Retina (tissue), 1 donor: ENCODE results near the gene RAC3.

Experiments used
- DNase-seq: peaks from one replicate; pipeline ENCODE4 v3.0.0-alpha.2; 2016

The RAC3 gene

DNA sequence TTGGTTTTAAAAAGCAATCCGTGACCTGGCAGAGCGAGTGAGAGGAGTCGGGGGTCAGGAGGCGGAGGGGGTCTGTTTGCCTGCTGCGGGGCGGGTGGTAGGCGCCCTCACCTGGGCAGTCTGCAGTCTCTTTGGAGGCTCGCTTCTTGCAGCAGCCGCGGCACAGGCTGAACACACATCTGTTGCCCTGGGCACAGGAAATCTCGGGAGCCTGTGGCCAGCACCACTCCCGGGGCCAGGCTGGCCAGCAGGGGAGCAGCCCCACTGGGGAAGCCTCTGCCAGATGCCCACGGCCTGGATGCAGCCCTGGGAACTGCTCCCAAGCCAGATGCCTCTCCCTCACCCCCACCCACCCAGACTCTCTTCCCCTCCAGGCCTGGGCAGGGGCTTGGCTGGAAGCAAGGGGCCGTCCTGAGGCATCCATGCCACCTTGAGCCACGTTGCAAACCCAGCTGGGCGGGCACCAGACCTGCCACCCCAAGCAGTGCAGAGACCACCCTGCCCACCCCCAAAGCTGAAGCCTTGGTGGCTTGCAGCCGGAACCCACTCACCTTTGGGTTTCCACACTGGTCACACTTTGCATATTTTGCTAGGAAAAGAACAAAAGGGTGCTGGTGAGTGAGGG is 26.9 kb downstream of the RAC3 start:
- DNase-seq = no peak

DNA sequence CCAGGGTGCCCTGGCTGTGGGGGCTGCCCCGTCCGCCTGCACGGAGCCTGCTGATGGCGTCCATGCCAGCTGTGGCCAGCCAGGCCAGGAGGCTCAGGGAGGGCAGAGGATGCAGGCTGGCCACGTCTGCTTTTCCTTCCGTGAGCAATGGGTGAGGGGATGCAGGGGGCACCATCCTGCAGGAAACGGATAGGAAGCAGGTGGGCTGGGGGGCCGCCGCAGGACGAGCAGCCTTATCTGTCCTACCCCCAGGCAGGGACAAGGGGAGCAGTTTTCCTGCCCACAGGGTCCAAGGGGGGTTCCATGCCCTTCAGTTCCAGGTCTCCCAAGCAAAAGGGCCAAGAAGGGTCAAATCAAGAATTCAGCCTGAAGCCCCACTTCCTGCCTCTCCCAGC is 27.4 kb downstream of the RAC3 start:
- DNase-seq = no peak

DNA sequence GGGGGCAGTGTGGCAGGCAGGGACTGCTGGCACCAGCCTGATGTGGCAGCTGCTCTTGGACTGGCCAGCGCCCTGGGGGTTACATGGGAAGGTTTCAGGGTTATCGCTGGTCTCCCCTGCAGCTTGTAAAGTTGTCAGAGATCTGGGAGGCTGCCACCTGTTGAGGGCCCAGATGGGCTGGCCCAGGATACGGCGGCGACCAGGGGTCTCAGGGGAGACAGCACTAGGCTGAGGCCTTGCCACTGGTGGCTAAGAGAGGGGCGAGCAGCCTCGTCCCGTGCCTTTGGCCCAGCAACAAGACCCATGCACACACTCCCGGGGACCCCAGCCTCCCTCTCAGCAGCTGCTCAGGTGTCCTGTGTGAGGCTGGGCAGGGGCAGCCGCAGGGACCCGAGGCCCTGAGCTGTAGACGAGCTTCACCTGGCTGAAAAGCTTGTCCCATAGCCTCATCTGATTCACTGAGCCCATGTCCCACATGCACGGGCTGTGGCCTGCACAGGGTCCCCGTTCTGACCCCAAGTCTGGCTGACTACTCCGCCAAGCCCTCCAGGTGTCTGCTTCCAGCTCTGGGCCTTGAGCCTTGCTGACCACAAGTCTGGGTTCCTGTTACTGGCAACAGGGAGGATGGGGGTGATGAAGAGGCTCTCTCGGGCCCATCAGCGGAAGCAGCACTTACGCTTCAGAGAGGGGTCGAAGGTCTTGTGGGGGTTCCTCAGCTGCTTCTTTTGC is 28.0 kb downstream of the RAC3 start:
- DNase-seq = no peak

DNA sequence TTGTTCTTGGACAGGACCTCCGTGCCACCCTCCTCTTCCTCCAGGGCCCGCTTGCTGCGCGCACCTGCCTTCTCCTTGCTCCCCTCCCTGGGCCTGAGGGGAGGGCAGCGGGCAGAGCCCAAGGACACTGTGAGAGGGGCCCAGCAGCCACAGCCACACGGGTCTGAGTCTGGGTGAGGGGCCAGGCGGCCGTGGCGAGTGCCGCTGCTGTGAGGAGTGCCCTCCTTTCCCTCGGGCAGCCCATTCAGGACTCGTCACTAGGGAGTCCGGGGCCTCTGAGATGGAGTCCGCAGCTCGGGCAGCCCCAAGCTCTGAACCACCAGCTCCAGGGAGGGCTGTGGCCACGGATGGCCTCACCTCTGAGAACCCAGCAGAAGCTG is 28.5 kb downstream of the RAC3 start:
- DNase-seq = no peak

DNA sequence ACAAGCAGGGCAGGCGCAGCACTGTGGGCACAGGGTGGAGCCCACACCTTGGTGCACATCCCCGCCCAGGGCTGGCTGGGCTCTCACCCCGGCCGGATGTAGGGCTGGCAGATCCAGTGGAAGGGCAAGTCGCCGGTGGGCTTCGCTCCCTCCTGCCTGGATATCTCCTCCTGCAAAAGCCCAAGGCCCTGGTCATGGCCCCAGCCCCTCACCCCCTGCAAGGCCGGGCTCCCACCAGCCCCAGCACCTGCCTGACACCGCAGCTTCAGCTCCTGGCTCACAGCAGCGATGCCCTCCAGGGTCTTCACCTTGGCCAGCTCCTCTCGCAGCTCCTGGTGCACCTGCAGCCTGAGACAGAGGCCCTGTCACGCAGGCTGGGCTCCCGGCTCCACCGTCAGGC is 29.1 kb downstream of the RAC3 start:
- DNase-seq = no peak

DNA sequence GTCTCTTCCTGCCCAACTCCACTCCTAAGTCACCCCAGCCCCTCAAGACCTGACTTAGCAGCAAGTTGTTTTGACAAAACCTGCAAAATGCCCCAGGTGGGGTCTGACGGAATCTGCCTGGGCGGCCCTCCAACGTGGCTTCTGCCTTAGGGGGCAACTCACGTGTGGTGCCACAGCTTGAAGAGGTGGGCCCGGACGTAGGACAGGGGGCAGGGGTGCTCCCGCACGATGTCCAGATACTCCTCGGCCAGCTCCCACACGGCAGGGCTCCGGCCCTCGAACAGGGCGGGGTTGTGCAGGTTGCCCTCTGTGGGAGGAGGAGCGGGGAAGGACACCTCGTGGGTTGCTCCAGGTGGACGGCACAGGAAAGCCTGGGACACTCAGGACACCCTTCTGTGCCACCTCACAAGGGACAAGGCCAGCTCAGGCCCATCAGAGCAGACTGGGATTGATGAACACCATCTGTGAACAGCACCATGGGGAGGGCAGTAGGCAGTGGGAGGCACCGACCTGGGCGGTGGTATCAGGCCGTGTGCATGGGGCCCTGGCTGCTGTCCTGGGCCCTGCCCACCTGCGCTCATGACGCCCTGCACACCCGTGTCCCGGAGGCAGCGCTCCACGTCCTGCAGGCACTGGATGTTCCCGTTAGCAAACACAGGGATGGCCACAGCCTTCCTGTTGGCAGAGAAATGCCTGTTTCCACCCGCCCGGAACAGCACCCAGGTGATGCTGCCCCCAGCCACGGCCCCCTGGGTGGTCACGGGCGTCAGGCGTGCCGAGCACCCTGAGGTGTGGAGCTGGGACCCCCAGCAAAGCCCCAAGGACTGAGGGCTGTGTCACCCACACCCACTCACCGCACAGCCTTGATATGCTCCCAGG is 29.8 kb downstream of the RAC3 start:
- no peak for DNase-seq

DNA sequence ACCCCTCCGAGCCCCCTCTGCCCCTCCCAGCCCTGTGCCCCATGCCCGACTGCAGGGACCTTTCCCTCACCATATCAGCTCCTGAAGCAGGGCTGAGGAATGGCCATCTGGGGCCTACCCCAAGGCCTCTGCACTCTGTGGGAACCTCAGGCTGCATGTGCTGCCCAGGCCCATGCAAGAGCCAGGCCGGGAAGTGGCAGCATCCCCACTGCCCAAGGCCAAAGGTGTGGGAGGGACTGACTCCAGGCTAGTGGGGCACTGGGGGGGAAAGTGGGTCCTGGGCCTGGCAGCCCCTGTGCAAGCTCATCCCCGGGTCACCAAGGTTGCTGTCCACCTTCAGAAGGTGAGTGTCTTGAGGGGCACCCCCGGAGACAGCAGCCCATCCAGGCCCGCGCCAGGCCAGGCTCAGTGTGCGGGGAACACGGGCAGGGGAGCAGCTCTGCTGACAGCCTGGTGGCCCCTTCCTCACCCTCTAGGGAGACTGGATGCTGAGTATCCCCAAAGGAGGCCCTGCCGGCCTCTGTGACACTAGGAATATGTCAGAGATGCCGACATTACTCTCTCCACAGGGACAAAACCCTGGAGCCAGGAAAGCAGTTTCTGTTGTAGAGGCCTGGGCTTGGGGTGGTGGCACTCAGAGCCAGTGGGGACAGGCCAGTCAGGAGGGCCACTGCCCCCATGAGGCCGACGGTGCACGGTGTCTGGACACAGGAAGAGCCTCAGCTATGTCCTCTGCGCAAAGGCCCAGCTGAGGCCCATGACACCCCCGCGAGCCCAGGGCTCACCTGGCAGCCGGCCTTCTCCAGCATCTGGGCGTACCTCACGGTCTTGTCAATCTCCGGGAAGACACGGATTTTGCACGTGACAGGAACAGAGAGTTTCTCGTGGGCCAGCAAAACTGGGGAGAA is 30.9 kb downstream of the RAC3 start:
- DNase-seq = no peak

DNA sequence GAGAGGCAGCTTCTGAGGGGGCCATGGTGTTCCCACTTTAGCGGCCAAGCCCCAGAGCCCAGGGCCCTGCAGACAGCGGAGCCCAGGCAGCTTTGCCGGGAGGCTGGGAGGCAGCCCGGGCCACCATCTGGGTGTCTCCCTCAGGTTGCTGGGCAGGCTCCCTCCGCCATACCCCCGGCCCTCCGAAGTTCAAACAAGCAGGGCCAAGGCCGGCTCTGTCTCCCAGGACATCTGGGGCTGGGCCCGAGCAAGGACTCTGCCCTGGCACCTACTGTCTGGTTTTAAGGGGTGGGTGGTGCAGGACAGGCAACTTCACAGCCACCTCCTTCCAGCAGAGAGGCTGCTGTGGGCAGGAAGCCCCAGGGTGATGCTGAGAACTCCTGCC is 31.5 kb downstream of the RAC3 start:
- no peak for DNase-seq

DNA sequence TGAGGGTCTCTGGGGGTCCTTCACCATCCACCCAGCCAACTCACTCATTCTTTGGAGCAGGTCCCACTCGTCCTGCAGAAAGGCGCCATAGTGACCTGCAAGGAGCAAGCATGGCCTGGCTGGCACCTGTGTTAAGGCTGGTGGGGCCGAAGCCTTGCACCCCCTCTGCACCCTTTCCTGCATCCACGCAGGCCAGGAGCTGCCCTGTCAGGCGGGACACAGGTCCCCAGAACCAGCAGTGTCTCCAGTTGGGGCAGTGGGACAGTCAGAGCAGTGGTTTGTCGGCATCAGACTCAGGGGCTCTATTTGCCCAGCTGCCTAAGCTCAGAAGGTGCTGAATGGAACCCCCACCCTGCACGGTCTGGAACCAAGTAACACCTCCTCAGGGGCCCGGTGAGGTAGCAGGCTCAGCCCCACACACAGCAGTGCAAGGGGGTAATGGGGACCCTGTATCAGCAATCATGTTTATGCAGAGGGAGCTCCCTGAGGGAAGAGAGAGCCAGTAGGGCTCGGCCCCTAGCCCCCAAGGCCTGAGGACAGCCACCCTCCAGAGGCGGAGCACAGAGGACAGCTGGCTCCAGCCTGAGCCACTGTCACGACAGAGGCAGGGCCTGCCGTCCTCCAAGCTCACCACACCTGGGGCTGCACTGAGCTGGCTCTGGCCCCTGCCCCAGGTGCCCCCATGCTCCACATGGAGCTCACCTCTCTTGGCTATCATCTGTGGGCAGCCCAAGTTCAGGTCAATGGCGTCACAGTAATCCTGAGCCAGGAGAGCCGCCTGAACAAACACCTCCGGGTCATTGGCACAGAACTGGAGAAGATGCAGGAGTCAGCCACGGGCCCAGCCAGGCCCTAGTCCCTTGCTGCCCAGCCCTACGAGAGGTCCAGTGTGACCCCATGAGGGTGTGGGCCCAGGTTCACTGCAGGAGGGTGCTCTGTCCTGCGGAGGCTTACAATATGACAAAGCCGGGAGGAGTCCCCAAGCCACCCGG is 32.2 kb downstream of the RAC3 start:
- DNase-seq = no peak

DNA sequence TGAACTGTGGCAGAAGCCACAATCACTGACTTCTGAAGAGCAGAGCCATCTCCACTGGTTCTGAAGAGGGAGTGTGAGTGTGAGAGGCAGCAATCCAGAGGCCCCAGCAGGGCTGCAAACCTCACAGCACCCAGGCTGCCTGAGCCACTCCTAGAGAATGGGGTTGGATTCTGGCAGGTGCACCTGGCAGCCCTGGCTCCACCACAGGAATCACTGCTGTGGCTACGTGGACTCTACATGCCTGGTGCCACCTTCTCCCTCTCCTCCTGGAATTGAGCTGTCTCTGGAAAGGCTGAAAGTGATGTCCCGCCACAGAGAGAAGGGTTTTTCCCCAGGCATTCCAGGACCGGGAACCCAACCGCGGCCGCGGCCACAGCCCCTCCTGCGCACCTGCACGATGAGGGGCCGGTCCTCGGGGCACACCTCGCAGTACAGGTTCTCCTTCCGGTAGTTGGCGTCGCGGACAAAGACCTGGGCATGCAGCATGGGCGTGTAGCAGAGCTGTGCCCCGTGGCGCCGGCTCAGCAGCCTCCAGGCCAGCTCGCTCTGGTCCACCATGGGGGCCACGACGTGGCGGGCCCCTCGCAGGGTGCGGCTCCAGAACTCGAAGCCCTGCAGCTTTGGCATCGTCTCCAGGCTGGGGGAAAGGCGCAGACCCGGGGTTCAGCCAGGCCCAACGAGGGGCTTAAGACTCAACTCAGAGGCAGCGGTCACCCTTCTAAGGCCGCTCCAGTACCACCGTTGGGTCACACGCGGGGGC is 33.1 kb downstream of the RAC3 start:
- DNase-seq = no peak

DNA sequence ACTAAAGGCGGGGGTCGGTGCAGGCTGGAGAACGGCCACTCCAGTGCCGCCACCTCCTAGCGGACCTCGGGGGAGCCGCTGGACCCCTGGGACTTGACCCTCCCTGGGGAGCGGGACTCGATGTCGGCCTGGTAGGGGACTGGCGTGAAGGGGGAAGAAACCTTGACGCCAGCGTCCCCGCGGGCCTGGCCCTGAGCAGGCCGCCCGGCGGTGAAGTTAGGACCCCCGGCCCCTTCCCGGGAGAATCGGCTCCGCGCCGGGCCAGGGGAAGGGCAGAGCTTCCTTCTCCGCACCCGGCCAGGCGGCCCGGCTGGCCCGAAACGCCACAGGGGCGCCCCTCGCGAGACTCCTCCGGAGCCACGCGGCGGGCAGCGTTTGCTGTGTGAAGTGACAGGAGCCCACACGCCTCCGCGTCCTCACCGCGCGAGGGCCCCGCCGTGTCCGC is 33.7 kb downstream of the RAC3 start:
- peak; percentile 44 for DNase-seq

DNA sequence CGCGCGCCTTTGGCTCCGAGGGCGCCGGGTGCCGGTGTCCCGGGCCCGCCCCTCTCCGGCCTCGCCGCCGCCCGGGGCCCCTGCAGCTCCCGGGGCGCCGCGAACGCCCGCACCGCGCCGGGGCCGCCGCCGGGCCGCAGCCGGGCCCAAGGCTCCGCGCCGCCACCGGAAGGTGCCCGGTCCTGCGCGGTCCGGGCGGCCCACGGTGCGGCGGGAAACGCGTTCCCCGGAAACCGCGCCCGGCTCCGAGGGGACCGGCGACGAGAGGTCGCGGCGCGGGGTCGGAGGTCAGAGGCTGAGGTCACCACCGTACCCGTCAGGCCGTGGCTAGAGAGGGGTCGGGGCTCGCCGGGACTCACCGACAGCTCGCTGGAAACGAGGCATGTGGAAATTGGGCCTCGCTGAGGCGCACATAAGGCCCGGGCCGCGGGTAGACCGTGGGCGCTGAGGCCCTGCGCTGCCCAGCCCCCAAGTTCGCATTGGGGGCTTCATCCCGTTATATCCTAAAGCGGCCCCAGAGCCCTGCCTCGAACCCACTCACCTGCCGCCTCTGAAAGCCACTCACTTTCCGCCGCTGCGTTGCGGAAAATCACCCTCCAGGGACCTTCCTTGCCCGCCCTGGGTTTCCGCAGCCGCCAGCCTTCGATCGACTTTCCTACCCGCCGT is 34.3 kb downstream of the RAC3 start, which contains the start of gene DUS1L:
DUS1L (minus strand) TSS at position 167 of the 666 bp plus-strand sequence. CDS start 745 bp downstream, outside the sequence.
- peak; percentile 72 for DNase-seq

DNA sequence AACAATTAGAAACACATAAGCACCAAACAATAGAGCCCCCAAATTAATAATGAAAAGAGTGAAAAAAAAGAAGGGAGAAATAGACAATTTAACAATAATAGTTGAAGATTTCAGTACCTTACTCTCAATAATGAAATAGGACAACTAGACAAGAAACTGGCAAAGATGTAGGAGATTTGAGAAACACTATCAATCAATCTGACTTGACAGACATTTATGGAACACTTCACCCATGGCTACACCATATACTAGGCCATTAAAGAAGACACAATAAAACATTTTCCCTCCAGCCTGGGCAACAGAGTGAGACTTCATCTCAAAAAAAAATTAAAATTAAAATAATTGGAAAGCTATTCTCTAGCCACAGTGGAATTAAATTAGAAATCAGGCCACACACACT is 39.1 kb downstream of the RAC3 start:
- no peak for DNase-seq

DNA sequence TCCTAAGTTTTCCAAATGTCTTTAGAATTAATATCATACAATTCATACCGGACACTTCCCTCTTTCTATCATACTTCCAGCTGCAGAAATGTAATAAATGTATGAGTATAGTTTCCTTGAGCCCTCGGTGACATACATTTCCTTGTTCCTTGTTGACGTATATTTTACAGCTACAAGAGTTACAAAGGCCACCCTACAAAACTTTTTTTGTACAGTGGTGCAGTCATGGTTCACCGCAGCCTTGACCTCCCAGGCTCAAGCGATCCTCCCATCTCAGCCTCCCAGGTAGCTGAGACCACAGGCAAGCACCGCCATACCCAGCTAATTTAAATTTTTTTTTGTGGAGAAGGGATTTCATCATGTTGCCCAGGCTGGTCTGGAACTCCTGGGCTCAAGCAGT is 41.3 kb downstream of the RAC3 start:
- no peak for DNase-seq

DNA sequence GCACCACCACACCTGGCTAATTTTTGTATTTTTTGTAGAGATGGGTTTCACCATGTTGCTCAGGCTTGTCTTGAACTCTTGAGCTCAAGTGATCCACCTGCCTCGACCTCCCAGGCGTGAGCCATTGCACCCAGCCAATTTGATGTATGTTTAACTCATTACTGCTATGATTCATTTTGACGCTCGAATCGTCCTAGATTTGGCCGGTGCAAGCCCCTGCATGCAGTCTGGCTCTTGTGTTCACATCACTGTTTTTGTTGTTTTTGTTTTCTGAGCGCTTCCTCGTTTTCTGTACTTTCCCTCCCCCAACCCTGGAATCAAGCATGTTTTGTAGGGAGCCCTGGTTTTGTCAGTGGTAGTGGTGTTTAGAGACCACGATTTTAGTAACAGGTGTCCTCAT is 42.0 kb downstream of the RAC3 start:
- no peak for DNase-seq

DNA sequence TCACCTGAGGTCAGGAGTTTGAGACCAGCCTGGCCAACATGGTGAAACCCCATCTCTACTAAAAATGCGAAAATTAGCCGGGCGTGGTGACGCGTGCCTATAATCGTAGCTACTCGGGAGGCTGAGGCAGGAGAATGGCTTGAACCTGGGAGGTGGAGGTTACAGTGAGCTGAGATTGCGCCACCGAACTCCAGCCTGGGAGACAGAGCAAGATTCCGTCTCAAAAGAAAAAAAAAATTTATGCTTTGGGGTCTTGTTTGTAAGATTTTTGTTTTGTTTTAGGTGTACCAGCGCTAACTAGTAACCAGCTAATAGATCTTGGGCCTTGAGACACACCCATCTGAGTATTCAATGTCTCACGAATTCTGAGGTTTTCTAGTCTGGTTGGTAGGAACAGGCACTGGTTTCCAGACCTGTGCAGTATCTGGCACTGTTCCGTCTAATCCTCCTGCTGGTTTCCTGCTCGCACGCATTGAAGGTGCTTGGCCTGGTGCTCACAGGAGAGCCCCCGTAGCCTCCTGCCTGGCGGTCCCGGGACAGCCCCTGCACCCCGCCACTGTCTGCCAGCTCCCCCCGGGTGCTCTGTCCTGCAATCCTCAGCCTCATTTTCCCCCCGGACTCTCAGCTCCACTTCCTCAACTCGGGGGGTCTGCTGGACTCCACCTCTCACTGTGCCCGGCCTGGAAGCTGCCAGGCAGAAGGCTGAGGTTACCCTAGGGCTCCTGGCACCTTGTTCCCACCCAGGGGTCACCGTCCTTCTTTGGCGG is 44.7 kb downstream of the RAC3 start:
- DNase-seq = no peak

DNA sequence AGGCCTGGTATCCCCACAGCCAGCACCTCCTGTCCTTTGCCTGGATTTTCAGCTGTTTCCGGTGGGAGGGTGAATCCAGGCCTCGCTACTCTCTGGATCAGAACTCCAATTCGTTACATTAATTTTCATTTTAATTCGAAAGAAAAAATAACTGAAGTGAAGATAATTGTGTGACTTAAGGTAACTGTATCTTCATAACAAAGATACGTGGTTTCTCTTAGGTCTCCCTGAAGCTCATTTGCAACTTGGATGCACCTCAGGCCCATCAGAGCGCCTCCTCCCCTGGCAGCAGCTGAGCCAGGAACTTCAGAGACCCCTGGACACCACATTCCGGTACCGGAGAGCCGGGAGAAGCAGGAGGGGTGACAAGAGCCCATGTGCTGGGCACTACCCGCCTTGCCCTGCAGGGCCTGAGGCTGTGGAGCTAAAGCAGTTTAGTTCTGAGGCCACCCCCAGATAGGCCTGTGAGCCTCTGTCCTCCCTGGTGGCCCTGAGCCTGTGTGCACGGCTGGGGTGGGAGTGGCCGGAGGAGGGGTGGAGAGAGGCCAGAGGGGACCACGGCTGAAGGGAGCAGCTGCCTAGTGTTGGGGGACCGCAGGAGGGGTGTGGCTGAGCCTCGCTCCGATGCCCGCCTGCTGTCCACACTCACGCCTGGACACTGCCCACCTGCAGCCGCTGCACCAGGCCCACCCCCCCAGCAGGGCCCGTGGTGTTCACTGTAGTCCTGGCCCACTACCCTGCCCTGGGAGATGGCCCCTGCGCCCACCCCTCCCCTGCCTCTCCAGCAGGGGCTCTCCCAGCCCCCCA is 45.5 kb downstream of the RAC3 start:
- DNase-seq = no peak

DNA sequence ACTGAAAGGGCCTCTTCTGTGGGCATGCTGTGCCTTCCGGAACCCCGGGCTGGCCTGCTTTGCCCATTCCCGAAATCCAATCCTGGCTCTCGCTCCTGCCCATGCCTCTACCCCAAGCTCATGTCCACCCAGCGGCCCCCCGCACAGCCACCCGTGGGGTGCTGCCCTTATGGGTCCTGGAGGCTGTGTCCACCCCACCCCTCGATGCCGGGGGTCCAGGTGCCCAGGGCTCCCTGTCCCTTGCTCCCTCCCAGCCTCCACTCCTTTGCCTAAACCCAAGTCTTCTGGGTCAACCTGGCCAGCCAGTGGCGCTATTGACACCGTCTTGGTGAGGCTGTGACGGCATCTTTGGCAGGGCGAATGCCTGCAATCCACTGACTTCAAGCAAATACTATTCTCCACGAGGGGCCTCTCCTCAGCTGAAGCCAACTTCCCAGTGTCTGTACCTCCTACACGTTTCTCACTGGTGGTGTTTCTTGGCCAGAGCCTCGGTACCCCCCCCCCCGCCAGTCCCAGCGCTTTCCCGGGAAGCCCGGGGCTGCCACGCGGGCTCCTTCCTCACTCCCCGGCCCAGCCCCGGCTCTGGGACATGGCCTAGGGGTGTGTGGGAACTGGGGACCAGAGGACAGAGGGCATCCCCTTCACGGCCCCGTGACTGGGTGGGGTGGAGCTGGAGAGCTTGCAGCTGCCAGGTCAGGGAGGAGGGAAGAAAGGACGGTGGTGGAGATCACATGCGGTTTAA is 46.3 kb downstream of the RAC3 start:
- DNase-seq = no peak
